K562 (cell line): ENCODE results near the gene BCL2L15. TPM values are rescaled to one million over a fixed set of nuclear protein-coding genes. Genes with fewer than 3 reads are reported as not detected.

Source experiments
- ATAC-seq: fragments of 200-7000 bp; cut with Tn5 transposase; 3 replicates; pipeline ENCODE4 v1.9.1; 2020; ENCODE audit warnings: moderate library complexity
- BruUV-seq: library from RNA; stranded (reverse); fragments of 400-500 nt; replicated peaks from 2 replicates; lab custom pipeline; 2021; lab: Mats Ljungman, UMichigan
- CTCF ChIA-PET: fragments of 300-600 bp; formaldehyde crosslinking; extraction: SDS; loops from one replicate; lab custom pipeline; 2021; ENCODE audit warnings: low intra/inter-chr PET ratio; lab: Yijun Ruan, JAX
- POLR2A ChIA-PET: fragments of 300-600, 350-650 bp; sonication (Branson Sonifier 250); formaldehyde crosslinking; extraction: SDS; loops from one replicate; lab custom pipeline; 2021; ENCODE audit warnings: antibody characterized with exemption, inconsistent platforms; lab: Yijun Ruan, JAX
- DNase-seq, 4 experiments: peaks; one replicate each; pipeline versions ENCODE4 v3.0.0 to v3.0.0-alpha.2; 2011 to 2018; ENCODE audit warnings: low spot score in 3 of 4, mixed read lengths in 3 of 4; ENCODE audit errors: extremely low read depth in 1 of 4
- FAIRE-seq: peaks from 2 replicates; lab custom pipeline; 2011; peaks lifted over from hg19 to GRCh38; lab: Jason Lieb, UNC
- H2AFZ ChIP-seq: 2 replicates; pipeline ENCODE4 v1.6.0; 2011; ENCODE audit warnings: low read depth, low read length, control low read depth, inconsistent platforms
- H3K27ac ChIP-seq: fragments of 200-600 bp; 3 replicates; pipeline ENCODE4 v1.8.0; 2011; ENCODE audit warnings: low read depth, mild to moderate bottlenecking, control low read depth, inconsistent platforms, low read length, moderate library complexity, mixed read lengths; ENCODE audit errors: extremely low read depth
- H3K27me3 ChIP-seq, 2 experiments: fragments of 300-600 bp in 1 of 2; 2 replicates in 1 of 2; 3 replicates in 1 of 2; pipeline versions ENCODE4 v1.6.0 to v1.8.0; 2011; ENCODE audit warnings: inconsistent platforms in 2 of 2, low read length in 2 of 2, mild to moderate bottlenecking in 1 of 2, mixed read lengths in 1 of 2, moderate library complexity in 1 of 2; ENCODE audit not compliant: control insufficient read depth in 2 of 2, insufficient read depth in 2 of 2
- H3K36me3 ChIP-seq: fragments of 300-600 bp; 3 replicates; pipeline ENCODE4 v1.8.0; 2011; ENCODE audit warnings: mild to moderate bottlenecking, low read length, inconsistent platforms; ENCODE audit not compliant: control insufficient read depth, insufficient read depth
- H3K4me1 ChIP-seq, 2 experiments: fragments of 200-600 bp in 1 of 2; replicated peaks in 1 of 2; 2 replicates in 1 of 2; 3 replicates in 1 of 2; pipeline versions ENCODE4 v1.5.1 to v1.8.0; 2011; ENCODE audit warnings: inconsistent platforms in 2 of 2, low read length in 2 of 2, mild to moderate bottlenecking in 1 of 2, mixed read lengths in 1 of 2, moderate library complexity in 1 of 2; ENCODE audit not compliant: control insufficient read depth in 2 of 2, insufficient read depth in 2 of 2
- H3K4me2 ChIP-seq: 2 replicates; pipeline ENCODE4 v1.6.1; 2011; ENCODE audit warnings: low read length, control low read depth, inconsistent platforms, mixed read lengths; ENCODE audit not compliant: insufficient read depth
- H3K4me3 ChIP-seq: fragments of 200-600 bp; sonication (generic), shearing (Covaris generic); 2 replicates; pipeline ENCODE4 v1.5.1; 2016; ENCODE audit warnings: control low read depth, inconsistent platforms
- H3K79me2 ChIP-seq: fragments of 200-600 bp; 3 replicates; pipeline ENCODE4 v1.8.0; 2011; ENCODE audit warnings: low read length, inconsistent platforms; ENCODE audit not compliant: control insufficient read depth, insufficient read depth
- H3K9ac ChIP-seq, 2 experiments: 2 replicates each; pipeline versions ENCODE4 v1.6.0 to v1.6.1; 2011; ENCODE audit warnings: low read depth in 2 of 2, low read length in 2 of 2, control low read depth in 1 of 2, inconsistent platforms in 1 of 2, mild to moderate bottlenecking in 1 of 2, mixed read lengths in 1 of 2; ENCODE audit not compliant: insufficient read depth in 1 of 2
- H3K9me1 ChIP-seq: one replicate; pipeline ENCODE4 v1.6.0; 2011; ENCODE audit warnings: inconsistent platforms, mild to moderate bottlenecking, low read length, moderate library complexity; ENCODE audit not compliant: control insufficient read depth, insufficient read depth
- H3K9me3 ChIP-seq: replicated peaks from 2 replicates; pipeline ENCODE4 v1.5.1; 2011; ENCODE audit warnings: low read depth, low read length, inconsistent platforms; ENCODE audit not compliant: control insufficient read depth, insufficient read depth
- H4K20me1 ChIP-seq: replicated peaks from 2 replicates; pipeline ENCODE4 v1.6.1; 2011; ENCODE audit warnings: low read length, inconsistent platforms, mixed read lengths; ENCODE audit not compliant: control insufficient read depth, insufficient read depth
- CREB1 ChIP-seq, 2 experiments: sonication (generic) in 1 of 2; formaldehyde crosslinking in 1 of 2; IDR thresholded peaks; 2 replicates each; pipeline versions ENCODE4 v1.6.1 to v1.8.0; 2012 to 2022; ENCODE audit warnings: inconsistent platforms in 1 of 2, mild to moderate bottlenecking in 1 of 2, missing genetic modification reagents in 1 of 2, moderate library complexity in 1 of 2
- ETS2 ChIP-seq: IDR thresholded peaks from 2 replicates; pipeline ENCODE4 v1.6.1; 2016; ENCODE audit warnings: borderline replicate concordance, missing genetic modification characterization, mild to moderate bottlenecking, moderate library complexity, missing compliant biosample characterization; ENCODE audit not compliant: poor library complexity, severe bottlenecking
- HNRNPUL1 ChIP-seq: fragments of 200-400 bp; formaldehyde crosslinking; IDR thresholded peaks from 2 replicates; pipeline ENCODE4 v1.6.1; 2017; ENCODE audit warnings: low read length
- IRF2 ChIP-seq: sonication (generic); formaldehyde crosslinking; IDR thresholded peaks from 2 replicates; pipeline ENCODE4 v1.8.1; 2022; ENCODE audit warnings: mild to moderate bottlenecking, missing genetic modification reagents
- L3MBTL2 ChIP-seq: fragments of 450-650 bp; IDR thresholded peaks from 2 replicates; pipeline ENCODE4 v1.6.1; 2016; ENCODE audit warnings: mild to moderate bottlenecking, moderate library complexity
- MAFF ChIP-seq: IDR thresholded peaks from 2 replicates; pipeline ENCODE4 v1.6.1; 2012; ENCODE audit warnings: low read length, improper control_type of control experiment
- MBD2 ChIP-seq: sonication (generic); IDR thresholded peaks from 2 replicates; pipeline ENCODE4 v1.6.1; 2016; ENCODE audit warnings: low read depth, borderline replicate concordance
- NR4A1 ChIP-seq, 2 experiments: fragments of 250-450 bp in 1 of 2; fragments of 450-650 bp in 1 of 2; sonication (Bioruptor Pico) in 1 of 2; IDR thresholded peaks; 2 replicates each; pipeline versions ENCODE4 v1.4.0 to v1.6.1; 2016 to 2020; ENCODE audit warnings: mild to moderate bottlenecking in 2 of 2, missing compliant biosample characterization in 1 of 2, missing genetic modification characterization in 1 of 2, moderate library complexity in 1 of 2
- PML ChIP-seq: IDR thresholded peaks from 2 replicates; pipeline ENCODE4 v1.6.1; 2012; ENCODE audit warnings: low read length, inconsistent platforms
- PTBP1 ChIP-seq: fragments of 200-400 bp; formaldehyde crosslinking; IDR thresholded peaks from 2 replicates; pipeline ENCODE4 v1.6.1; 2017; ENCODE audit warnings: low read depth, low read length
- SLC30A9 ChIP-seq: fragments of 250-450 bp; sonication (Bioruptor Pico); IDR thresholded peaks from 2 replicates; pipeline ENCODE4 v1.8.0; 2022; ENCODE audit warnings: mild to moderate bottlenecking, moderate library complexity
- STAG1 ChIP-seq: sonication (generic); formaldehyde crosslinking; IDR thresholded peaks from 2 replicates; pipeline ENCODE4 v1.5.0; 2020; ENCODE audit warnings: missing genetic modification reagents, borderline replicate concordance
- TFAP4 ChIP-seq: sonication (generic); formaldehyde crosslinking; IDR thresholded peaks from 2 replicates; pipeline ENCODE4 v1.8.0; 2022; ENCODE audit warnings: missing genetic modification reagents, mild to moderate bottlenecking, moderate library complexity, borderline replicate concordance
- ZNF184 ChIP-seq: sonication (generic); formaldehyde crosslinking; IDR thresholded peaks from 2 replicates; pipeline ENCODE4 v1.5.0; 2020; ENCODE audit warnings: missing genetic modification reagents
- WGBS: fragments of 100-300 bp; shearing (Covaris generic); methylation state at CpG from one replicate; pipeline ENCODE4 v1.1.6; 2016; ENCODE audit warnings: low coverage, mixed read lengths; ENCODE audit not compliant: insufficient coverage; ENCODE audit errors: missing lambda C conversion rate; 5-methylcytosine and 5-hydroxymethylcytosine counted together
- in situ Hi-C: fragments of 300-500 bp; cut with MboI; formaldehyde crosslinking; loops from 4 replicates; pipeline ENCODE4 v1.15.0; 2018; ENCODE audit warnings: inconsistent platforms, mixed read lengths
- intact Hi-C: fragments of 100-400 bp; cut with micrococcal nuclease; formaldehyde crosslinking; loops from 2 replicates; pipeline ENCODE4 v1.14.2; 2022
- polyA plus RNA-seq, 8 experiments: library from polyadenylated mRNA; depleted of rRNA in 4 of 8; stranded (reverse) in 5 of 8; unstranded in 3 of 8; fragments of >200 nt; fragmentation: Nextera tagmentation in 2 of 8; fragmentation: Illumina TruSeq in 1 of 8; extraction: Ambion mirVana in 2 of 8; extraction: Trizol in 1 of 8; gene quantifications; 2 replicates each; pipeline versions ENCODE4 v1.2.1 to v1.2.3, GENCODE V29; 2011 to 2014; ENCODE audit warnings: inconsistent platforms in 1 of 8, missing spikeins in 1 of 8
- total RNA-seq, 7 experiments: library from RNA; depleted of rRNA in 6 of 7; stranded (reverse); fragments of >200 nt in 6 of 7; fragmentation: Illumina TruSeq in 2 of 7; extraction: Trizol in 2 of 7; gene quantifications; 2 replicates each; pipeline versions ENCODE4 v1.2.1 to v1.2.3, GENCODE V29; 2011 to 2021; ENCODE audit warnings: low replicate concordance in 1 of 7
- TF ChIP-seq, protein P1 (sequence below): fragments of 450-650 bp; formaldehyde crosslinking; IDR thresholded peaks from 2 replicates; pipeline ENCODE4 v1.4.0; 2020; ENCODE audit warnings: mild to moderate bottlenecking
- TF ChIP-seq, protein P2 (sequence below): fragments of 250-450 bp; sonication (Bioruptor Pico); IDR thresholded peaks from 2 replicates; pipeline ENCODE4 v1.8.0; 2021; ENCODE audit warnings: moderate library complexity, mild to moderate bottlenecking, inconsistent platforms

BCL2L15 gene
- total and polyA plus RNA-seq, 9 of the 15 experiments (the other 6 are each of a cell fraction or from before 2014, with no cell fraction given), result 0.06 to 0.42 (median 0.28) TPM; not detected in 1

DNA sequence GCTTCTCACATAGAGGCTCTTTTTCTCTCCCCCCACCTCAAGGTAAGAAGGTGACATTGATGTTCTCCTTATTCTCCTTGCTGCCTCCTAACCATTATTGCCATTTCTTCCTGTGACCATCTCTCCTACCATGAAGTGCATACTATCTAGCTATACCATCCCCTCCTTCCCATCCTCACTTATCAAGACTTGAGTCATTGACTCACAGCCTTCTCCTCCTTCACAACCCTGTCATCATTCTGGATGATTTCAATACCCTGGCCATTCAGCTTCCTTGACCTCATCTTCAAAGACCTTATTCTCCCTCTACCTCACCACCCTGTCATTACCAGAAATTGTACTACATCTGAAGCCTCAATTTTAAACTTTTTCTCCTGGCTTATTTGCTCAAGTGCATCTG lies 30.9 kb upstream of the BCL2L15 start (continued):
- no peak for TF ChIP-seq L3MBTL2
- no peak for TF ChIP-seq SLC30A9
- TF ChIP-seq IRF2 (CRISPR knock-in tag), result no peak
- no peak for TF ChIP-seq ETS2
- TF ChIP-seq ZNF184, result no peak
- TF ChIP-seq CREB1 (IDR thresholded peaks at IDR 0.05), result 0 out of 2 replicates have a peak, but pooled peaks have one; percentile 49
- TF ChIP-seq CREB1 (CRISPR knock-in tag; IDR thresholded peaks at IDR 0.05), result no peak
- no peak for TF ChIP-seq MBD2
- TF ChIP-seq, all 486 proteins: peak for 19

- Histone ChIP-seq H3K27me3 (no peaks in the 10 kb centered on the region), H3K4me2 (no peak overlapping the region), H3K9me1 (peaks cover 3% of the 10 kb centered on the region), H4K20me1 (no peaks in the 10 kb centered on the region), H3K36me3 (peaks cover 10% of the 10 kb centered on the region), H3K4me3 (no peak overlapping the region), H3K79me2 (peaks cover 24% of the 10 kb centered on the region), H3K9ac (no peak overlapping the region), H2AFZ (no peak overlapping the region), H3K9me3 (no peaks in the 10 kb centered on the region), H3K4me1 (peaks cover 25 to 52% of the 10 kb centered on the region in 2 experiments; a peak in 4 of 5 replicates), H3K27ac (no peak overlapping the region)
- CTCF ChIA-PET, result no interaction called here
- no TSS peak for BruUV-seq
- in situ Hi-C loops, result no loop called here
- no peak for DNase-seq
- POLR2A ChIA-PET, result interaction anchor here (1.4 to 6.5 kb wide), 3 partner anchors 9 to 12 kb away, joined by 4 to 64 read pairs (median 4); partner anchors contain the start of genes DCLRE1B and HIPK1
- ATAC-seq, result no peak
- intact Hi-C loops, result no loop called here
- WGBS, result 40% methylated on average over 2 of the region's 2 CpGs
- FAIRE-seq, result no peak
- TF ChIP-seq, protein P1, sequence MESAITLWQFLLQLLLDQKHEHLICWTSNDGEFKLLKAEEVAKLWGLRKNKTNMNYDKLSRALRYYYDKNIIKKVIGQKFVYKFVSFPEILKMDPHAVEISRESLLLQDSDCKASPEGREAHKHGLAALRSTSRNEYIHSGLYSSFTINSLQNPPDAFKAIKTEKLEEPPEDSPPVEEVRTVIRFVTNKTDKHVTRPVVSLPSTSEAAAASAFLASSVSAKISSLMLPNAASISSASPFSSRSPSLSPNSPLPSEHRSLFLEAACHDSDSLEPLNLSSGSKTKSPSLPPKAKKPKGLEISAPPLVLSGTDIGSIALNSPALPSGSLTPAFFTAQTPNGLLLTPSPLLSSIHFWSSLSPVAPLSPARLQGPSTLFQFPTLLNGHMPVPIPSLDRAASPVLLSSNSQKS (CRISPR knock-in tag), result no peak
- TF ChIP-seq NR4A1 (CRISPR knock-in tag; IDR thresholded peaks at IDR 0.05) (no peak), NR4A1 (tag; IDR thresholded peaks at IDR 0.05) (no peak), TFAP4 (CRISPR knock-in tag) (no peak), IRF2 (CRISPR knock-in tag) (no peak), PML (no peak), HNRNPUL1 (no peak), MAFF (no peak), STAG1 (CRISPR knock-in tag) (no peak), PTBP1 (no peak)
- TF ChIP-seq, protein P2, sequence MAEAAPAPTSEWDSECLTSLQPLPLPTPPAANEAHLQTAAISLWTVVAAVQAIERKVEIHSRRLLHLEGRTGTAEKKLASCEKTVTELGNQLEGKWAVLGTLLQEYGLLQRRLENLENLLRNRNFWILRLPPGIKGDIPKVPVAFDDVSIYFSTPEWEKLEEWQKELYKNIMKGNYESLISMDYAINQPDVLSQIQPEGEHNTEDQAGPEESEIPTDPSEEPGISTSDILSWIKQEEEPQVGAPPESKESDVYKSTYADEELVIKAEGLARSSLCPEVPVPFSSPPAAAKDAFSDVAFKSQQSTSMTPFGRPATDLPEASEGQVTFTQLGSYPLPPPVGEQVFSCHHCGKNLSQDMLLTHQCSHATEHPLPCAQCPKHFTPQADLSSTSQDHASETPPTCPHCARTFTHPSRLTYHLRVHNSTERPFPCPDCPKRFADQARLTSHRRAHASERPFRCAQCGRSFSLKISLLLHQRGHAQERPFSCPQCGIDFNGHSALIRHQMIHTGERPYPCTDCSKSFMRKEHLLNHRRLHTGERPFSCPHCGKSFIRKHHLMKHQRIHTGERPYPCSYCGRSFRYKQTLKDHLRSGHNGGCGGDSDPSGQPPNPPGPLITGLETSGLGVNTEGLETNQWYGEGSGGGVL, result no peak
Measured at GRCh38 chr1:113917400-113918082, 30.2 kb upstream of the BCL2L15 start.
